ENCODE measurements around the gene HRCT1.

The HRCT1 gene

GRCh38 chr9:35918780-35919179 is 12.8 kb downstream of the HRCT1 start:
- TF ChIP-seq FOXA1 (IDR thresholded peaks at IDR 0.05) = no peak
- no peak for TF ChIP-seq BHLHE40 (IDR thresholded peaks at IDR 0.05; ENCODE audit: borderline replicate concordance)
- no peak for TF ChIP-seq HDGF (IDR thresholded peaks at IDR 0.05; ENCODE audit: borderline replicate concordance)
- no peak for TF ChIP-seq SUZ12 (IDR thresholded peaks at IDR 0.05)
- TF ChIP-seq PKNOX1 (IDR thresholded peaks at IDR 0.05) = no peak
- TF ChIP-seq TARDBP (IDR thresholded peaks at IDR 0.05) = no peak
- CTCF ChIA-PET = interaction anchor here (0.9 kb wide), 1 partner anchor 8 kb away, joined by 3 read pairs; no protein-coding TSS in a partner anchor
- POLR2A ChIA-PET = no interaction called here
- no peak for DNase-seq (ENCODE audit: extremely low spot score)

GRCh38 chr9:35919212-35920008 is 13.4 kb downstream of the HRCT1 start:
- ChIA-PET POLR2A (no interaction called here), CTCF (interaction anchor here (0.9 kb wide), 1 partner anchor 8 kb away, joined by 3 read pairs; no protein-coding TSS in a partner anchor)
- no peak for TF ChIP-seq BHLHE40 (IDR thresholded peaks at IDR 0.05; ENCODE audit: borderline replicate concordance)
- TF ChIP-seq SUZ12 (IDR thresholded peaks at IDR 0.05) = no peak
- no peak for TF ChIP-seq ELF4 (IDR thresholded peaks at IDR 0.05)
- no peak for TF ChIP-seq LEF1 (IDR thresholded peaks at IDR 0.05; ENCODE audit: borderline replicate concordance)
- no peak for TF ChIP-seq TARDBP (IDR thresholded peaks at IDR 0.05)
- TF ChIP-seq FOXK2 (IDR thresholded peaks at IDR 0.05) = no peak
- no peak for TF ChIP-seq PKNOX1 (IDR thresholded peaks at IDR 0.05)
- TF ChIP-seq L3MBTL2 (conservative IDR thresholded peaks at IDR 0.05) = no peak
- no peak for TF ChIP-seq CTBP1 (IDR thresholded peaks at IDR 0.05; ENCODE audit: borderline replicate concordance)
- no peak for TF ChIP-seq NFRKB (IDR thresholded peaks at IDR 0.05)

GRCh38 chr9:35920051-35920620 is 14.1 kb downstream of the HRCT1 start:
- POLR2A ChIA-PET = no interaction called here
- DNase-seq (ENCODE audit: extremely low spot score) = no peak
- CTCF ChIA-PET = interaction anchor here (1.3 kb wide), 1 partner anchor 15 kb away, joined by 4 read pairs; no protein-coding TSS in a partner anchor
- TF ChIP-seq TARDBP (IDR thresholded peaks at IDR 0.05) = no peak
- no peak for TF ChIP-seq FOXK2 (IDR thresholded peaks at IDR 0.05)
- TF ChIP-seq CTBP1 (IDR thresholded peaks at IDR 0.05; ENCODE audit: borderline replicate concordance) = no peak
- TF ChIP-seq SUZ12 (IDR thresholded peaks at IDR 0.05) = no peak
- TF ChIP-seq SP1 (IDR thresholded peaks at IDR 0.05) = no peak
- TF ChIP-seq FOXM1 (IDR thresholded peaks at IDR 0.05; ENCODE audit: borderline replicate concordance) = no peak
- no peak for TF ChIP-seq ARNT (IDR thresholded peaks at IDR 0.05)

More at GRCh38 chr9:35919212-35920008, 13.4 kb downstream of the HRCT1 start:
- DNase-seq (ENCODE audit: extremely low spot score) = no peak

- POLR2A ChIA-PET = no interaction called here
- DNase-seq (ENCODE audit: extremely low spot score) = no peak
- CTCF ChIA-PET = no interaction called here
- TF ChIP-seq LEF1 (IDR thresholded peaks at IDR 0.05; ENCODE audit: borderline replicate concordance) = no peak
- no peak for TF ChIP-seq PKNOX1 (IDR thresholded peaks at IDR 0.05)
- no peak for TF ChIP-seq L3MBTL2 (conservative IDR thresholded peaks at IDR 0.05)
- no peak for TF ChIP-seq ARNT (IDR thresholded peaks at IDR 0.05)
Observed at GRCh38 chr9:35923598-35923926, 17.6 kb downstream of the HRCT1 start.

GRCh38 chr9:35923927-35924763 is 18.1 kb downstream of the HRCT1 start:
- no peak for DNase-seq (ENCODE audit: extremely low spot score)
- POLR2A ChIA-PET = no interaction called here
- CTCF ChIA-PET = no interaction called here
- TF ChIP-seq SUZ12 (IDR thresholded peaks at IDR 0.05) (no peak), FOXM1 (IDR thresholded peaks at IDR 0.05; ENCODE audit: borderline replicate concordance) (no peak), TARDBP (IDR thresholded peaks at IDR 0.05) (no peak), LEF1 (IDR thresholded peaks at IDR 0.05; ENCODE audit: borderline replicate concordance) (no peak), HDGF (IDR thresholded peaks at IDR 0.05; ENCODE audit: borderline replicate concordance) (no peak), ARNT (IDR thresholded peaks at IDR 0.05) (no peak), BHLHE40 (IDR thresholded peaks at IDR 0.05; ENCODE audit: borderline replicate concordance) (no peak), ZNF384 (IDR thresholded peaks at IDR 0.05) (no peak)

GRCh38 chr9:35928591-35929452 is 22.8 kb downstream of the HRCT1 start:
- POLR2A ChIA-PET = no interaction called here
- CTCF ChIA-PET = no interaction called here
- DNase-seq (ENCODE audit: extremely low spot score) = no peak
- no peak for TF ChIP-seq SUZ12 (IDR thresholded peaks at IDR 0.05)
- no peak for TF ChIP-seq L3MBTL2 (conservative IDR thresholded peaks at IDR 0.05)
- no peak for TF ChIP-seq FOXM1 (IDR thresholded peaks at IDR 0.05; ENCODE audit: borderline replicate concordance)
- no peak for TF ChIP-seq LEF1 (IDR thresholded peaks at IDR 0.05; ENCODE audit: borderline replicate concordance)
- TF ChIP-seq HDGF (IDR thresholded peaks at IDR 0.05; ENCODE audit: borderline replicate concordance) = no peak
- TF ChIP-seq ARNT (IDR thresholded peaks at IDR 0.05) = no peak
- TF ChIP-seq PKNOX1 (IDR thresholded peaks at IDR 0.05) = no peak

Measured in HEK293T (cell line).